GM11168 (cell line): ENCODE data around the gene ACAD8.
"Not testable (repeated sequence)": the region's sequence is repeated elsewhere in the genome, so short reads cannot be mapped to it uniquely, and the experiment has no call there.

ENCODE experiments used
- in situ Hi-C: fragments of 300-500 bp; cut with MboI; formaldehyde crosslinking; loops from one replicate; pipeline ENCODE4 v1.12.0; 2022; ENCODE audit warnings: low sequenced_read_pairs; ENCODE audit not compliant: unreplicated experiment

ACAD8 gene

GRCh38 chr11:134237557-134237922 is 15.8 kb upstream of the ACAD8 start:
- in situ Hi-C loops = no loop called here

- in situ Hi-C loops = no loop called here
These were observed 14.4 kb upstream of the ACAD8 start for GRCh38 chr11:134238956-134239355.

DNA sequence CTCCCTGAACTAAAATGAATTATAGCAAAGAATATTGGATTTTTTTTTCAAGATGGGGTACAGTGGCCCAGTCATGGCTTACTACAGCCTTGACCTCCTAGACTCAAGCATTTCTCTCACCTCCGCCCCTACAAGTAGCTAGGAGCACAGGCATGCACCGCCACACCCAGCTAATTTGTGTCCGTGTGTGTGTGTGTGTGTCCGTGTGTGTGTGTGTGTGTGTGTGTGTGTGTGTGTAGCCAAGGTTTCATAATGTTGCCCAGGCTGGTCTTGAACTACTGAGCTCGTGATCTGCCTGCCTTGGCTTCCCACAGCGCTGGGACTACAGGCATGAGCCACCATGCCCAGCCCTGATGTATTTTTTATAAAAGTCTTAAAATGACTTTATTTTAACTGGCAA is 12.8 kb upstream of the ACAD8 start:
- in situ Hi-C loops = no loop called here

DNA sequence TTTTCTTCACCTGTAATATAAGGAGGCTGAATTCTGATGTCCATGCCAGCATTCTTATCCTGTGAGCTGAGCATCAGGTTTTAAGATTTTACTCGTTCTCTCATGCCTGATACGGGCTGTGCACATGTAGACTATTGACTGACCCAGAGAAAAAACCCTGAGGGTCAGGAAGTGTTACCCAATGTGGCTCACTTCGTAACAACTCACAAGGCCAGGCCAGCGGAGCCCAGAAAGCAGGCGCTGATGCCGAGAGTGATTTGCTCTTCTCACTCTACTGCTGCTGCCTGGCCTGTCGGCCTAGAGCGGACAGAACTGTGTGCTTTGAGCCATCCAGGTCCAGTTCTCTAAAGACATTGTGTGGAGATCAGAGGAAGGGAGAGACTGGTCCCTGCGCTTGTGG is 11.0 kb upstream of the ACAD8 start:
- in situ Hi-C loops = no loop called here

- in situ Hi-C loops = no loop called here
These were observed 9.5 kb upstream of the ACAD8 start for GRCh38 chr11:134243913-134244312.

- in situ Hi-C loops = no loop called here
These were observed 8.8 kb upstream of the ACAD8 start for GRCh38 chr11:134244593-134244992.

DNA sequence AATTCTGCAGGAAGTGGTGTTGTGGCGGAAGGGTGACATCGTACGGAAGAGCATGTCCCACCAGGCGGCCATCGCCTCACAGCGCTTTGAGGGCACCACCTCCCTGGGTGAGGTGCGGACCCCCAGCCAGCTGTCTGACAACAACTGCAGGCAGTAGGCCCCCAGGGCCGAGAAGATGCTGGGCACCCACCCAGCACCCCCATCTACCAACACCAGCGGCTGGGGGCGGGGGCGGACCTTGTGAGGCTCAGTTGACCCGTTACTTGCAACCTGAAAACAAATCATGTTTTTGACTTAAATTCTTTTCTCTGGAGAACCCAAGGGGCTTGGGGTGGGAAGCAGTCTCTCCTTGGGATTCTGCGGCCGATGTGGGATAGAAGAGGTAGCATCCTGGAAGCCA is 7.9 kb upstream of the ACAD8 start:
- in situ Hi-C loops = no loop called here

GRCh38 chr11:134246100-134246499 is 7.3 kb upstream of the ACAD8 start:
- in situ Hi-C loops = no loop called here

DNA sequence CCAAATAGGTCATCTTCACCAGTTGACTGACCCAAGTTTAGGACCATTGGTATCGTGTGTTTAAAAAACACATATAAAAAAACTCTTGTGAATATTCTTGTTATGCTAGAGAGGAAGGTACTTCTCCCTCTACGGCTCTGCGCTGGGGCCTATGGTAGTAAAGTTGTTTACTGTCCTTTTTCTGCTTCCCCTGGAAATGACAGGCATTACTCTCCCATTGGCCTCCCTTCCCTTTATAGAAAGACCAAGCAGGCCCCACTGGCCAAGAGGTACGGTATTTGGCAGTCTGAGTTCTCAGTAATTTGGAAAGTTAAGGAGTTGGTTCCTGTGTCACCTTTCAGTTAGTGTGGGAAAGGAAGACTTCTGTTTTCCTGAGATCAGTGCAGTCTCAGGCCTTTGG is 6.7 kb upstream of the ACAD8 start:
- in situ Hi-C loops = no loop called here

- in situ Hi-C loops = no loop called here
These were observed 4.4 kb upstream of the ACAD8 start for GRCh38 chr11:134248910-134249480.

DNA sequence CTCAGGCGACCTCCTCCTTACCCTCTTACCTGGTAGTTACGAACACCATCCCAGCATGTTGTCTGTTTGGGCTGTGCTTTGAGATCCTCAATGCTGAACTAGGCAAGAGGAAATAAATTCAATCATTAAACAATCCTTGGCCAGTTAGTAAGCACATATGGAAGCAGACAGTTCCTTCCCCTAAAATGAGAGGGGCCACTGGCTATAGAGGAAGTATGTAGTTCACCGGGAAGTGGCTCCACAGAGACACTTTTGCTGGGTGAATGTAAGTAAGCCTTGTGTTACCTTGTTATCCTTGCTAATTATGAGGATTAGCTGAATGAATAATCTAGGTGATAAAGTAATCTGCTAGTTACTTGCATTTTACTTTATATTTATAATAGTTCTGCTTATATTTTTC is 3.1 kb upstream of the ACAD8 start:
- in situ Hi-C loops = no loop called here

- in situ Hi-C loops = no loop called here
These were observed 2.7 kb upstream of the ACAD8 start for GRCh38 chr11:134250675-134251074.

- in situ Hi-C loops = no loop called here
These were observed 801 bp upstream of the ACAD8 start for GRCh38 chr11:134252346-134253187.

DNA sequence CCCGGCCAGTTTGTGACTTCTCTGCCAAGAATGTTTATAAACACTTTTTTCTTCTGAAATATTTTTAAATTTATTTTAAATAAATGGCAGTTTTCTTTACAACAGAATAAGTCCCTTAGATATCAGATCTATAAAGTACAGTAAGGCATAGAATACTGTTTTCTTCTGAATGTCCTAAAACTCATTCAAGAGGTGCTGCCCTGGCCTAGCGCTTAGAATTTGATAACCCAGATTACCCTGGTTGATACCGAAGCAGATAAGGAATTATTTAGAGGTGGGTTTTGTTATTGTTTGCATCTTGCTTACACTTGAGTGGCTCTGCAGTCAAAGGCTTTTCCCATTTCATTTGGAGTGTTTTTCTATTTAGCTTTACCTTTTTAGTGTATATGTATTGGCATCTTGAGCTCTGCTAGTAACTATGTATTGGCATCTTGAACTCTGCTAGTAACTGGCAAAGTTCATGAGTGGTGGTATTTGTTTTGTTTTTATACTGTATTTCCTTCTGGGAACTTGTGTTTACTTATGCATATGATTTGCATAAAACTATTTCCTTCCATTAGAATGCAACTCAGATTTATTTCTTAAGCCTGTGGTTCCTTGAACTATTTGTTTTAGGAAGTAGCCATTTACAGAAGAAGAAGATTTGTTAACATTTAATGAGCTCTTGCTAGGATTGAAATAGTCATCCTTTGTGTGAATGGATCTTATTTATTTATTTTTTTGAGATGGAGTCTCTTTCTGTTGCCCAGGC is 1.2 kb downstream of the ACAD8 start:
- in situ Hi-C loops = no loop called here

- in situ Hi-C loops = not testable (repeated sequence)
These were observed 1.8 kb downstream of the ACAD8 start for GRCh38 chr11:134255184-134255561.

DNA sequence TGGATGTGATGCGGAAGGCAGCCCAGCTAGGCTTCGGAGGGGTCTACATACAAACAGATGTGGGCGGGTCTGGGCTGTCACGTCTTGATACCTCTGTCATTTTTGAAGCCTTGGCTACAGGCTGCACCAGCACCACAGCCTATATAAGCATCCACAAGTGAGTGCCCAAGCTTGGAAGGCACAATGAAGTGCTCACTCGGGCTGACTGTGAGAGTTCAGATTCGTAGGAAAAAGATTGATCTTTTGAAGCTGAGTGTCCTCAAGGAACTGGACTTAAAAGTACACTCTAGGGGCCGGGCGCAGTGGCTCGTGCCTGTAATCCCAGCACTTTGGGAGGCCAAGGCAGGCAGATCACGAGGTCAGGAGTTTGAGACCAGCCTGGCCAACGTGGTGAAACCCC is 3.7 kb downstream of the ACAD8 start:
- in situ Hi-C loops = no loop called here

- in situ Hi-C loops = no loop called here
These were observed 5.2 kb downstream of the ACAD8 start for GRCh38 chr11:134258577-134258976.

DNA sequence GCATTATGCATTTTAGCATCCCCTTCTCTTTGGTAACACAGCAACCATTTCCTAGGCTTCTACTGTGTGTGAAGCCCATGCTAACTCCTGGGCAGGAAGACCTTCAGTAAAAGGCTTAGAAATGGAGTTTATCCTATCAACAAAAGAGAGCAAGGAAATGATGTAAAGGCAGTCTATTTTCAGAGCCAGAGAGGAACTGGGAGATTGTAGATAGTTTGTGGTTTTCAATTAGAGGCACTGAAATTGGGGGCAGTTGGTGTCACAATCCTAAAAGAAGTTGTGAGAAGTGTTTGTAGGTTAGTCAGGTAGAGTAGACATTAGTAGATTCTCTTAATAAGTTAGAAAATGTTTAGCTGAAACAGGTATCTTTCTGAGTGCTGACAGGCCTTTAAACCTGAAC is 7.1 kb downstream of the ACAD8 start:
- in situ Hi-C loops = no loop called here

- in situ Hi-C loops = no loop called here
These were observed 7.6 kb downstream of the ACAD8 start for GRCh38 chr11:134260983-134261382.

- in situ Hi-C loops = no loop called here
These were observed 8.5 kb downstream of the ACAD8 start for GRCh38 chr11:134261626-134262488.
